A549 (cell line): Measurements from ENCODE around the gene CD22. TPM values are rescaled to one million over a fixed set of nuclear protein-coding genes. Genes with fewer than 3 reads are reported as not detected.

Source experiments
- ATAC-seq, 2 experiments: fragments of 200-7000 bp in 1 of 2; fragments of >200 bp in 1 of 2; cut with Nextera tagmentation in 1 of 2; cut with Tn5 transposase in 1 of 2; 3 replicates each; pipeline versions ENCODE4 v1.8.0 to v1.9.1; 2018 to 2020; ENCODE audit warnings: mild to moderate bottlenecking in 1 of 2, moderate library complexity in 1 of 2
- CTCF ChIA-PET: fragments of 300-600 bp; sonication (Branson Sonifier 250); formaldehyde crosslinking; extraction: SDS; loops from one replicate; lab custom pipeline; 2021; ENCODE audit warnings: antibody characterized with exemption, inconsistent platforms; lab: Yijun Ruan, JAX
- POLR2A ChIA-PET: fragments of 350-600 bp; formaldehyde crosslinking; extraction: SDS; loops from one replicate; lab custom pipeline; 2021; ENCODE audit warnings: antibody characterized with exemption, inconsistent platforms; lab: Yijun Ruan, JAX
- DNase-seq, 2 experiments: peaks; one replicate each; pipeline versions ENCODE4 v3.0.0 to v3.0.0-alpha.2; 2011 to 2016; ENCODE audit warnings: low read depth in 1 of 2, low spot score in 1 of 2
- FAIRE-seq: peaks from 2 replicates; lab custom pipeline; 2011; peaks lifted over from hg19 to GRCh38; lab: Jason Lieb, UNC
- H3K27ac ChIP-seq, 2 experiments: fragments of >200 bp; sonication (Bioruptor Twin); formaldehyde crosslinking; 3 replicates each; pipeline ENCODE4 v1.5.1; 2016 to 2017
- H3K4me1 ChIP-seq: fragments of >200 bp; sonication (Bioruptor Twin); formaldehyde crosslinking; 3 replicates; pipeline ENCODE4 v1.6.1; 2016
- H3K4me2 ChIP-seq: fragments of >200 bp; sonication (Bioruptor Twin); formaldehyde crosslinking; 3 replicates; pipeline ENCODE4 v1.6.1; 2016
- H3K4me3 ChIP-seq: fragments of >200 bp; sonication (Bioruptor Twin); formaldehyde crosslinking; 3 replicates; pipeline ENCODE4 v1.5.1; 2016
- H3K9me3 ChIP-seq: fragments of >200 bp; sonication (Bioruptor Twin); formaldehyde crosslinking; 3 replicates; pipeline ENCODE4 v1.6.1; 2016
- BHLHE40 ChIP-seq: IDR thresholded peaks from 2 replicates; pipeline ENCODE4 v1.6.1; 2012; ENCODE audit warnings: low read depth, low read length, inconsistent platforms
- CBX2 ChIP-seq: fragments of 200-600 bp; sonication (generic); IDR thresholded peaks from 2 replicates; pipeline ENCODE4 v1.6.1; 2016; ENCODE audit warnings: low read depth, mild to moderate bottlenecking, borderline replicate concordance
- CHD2 ChIP-seq: fragments of 150-350 bp; IDR thresholded peaks from 2 replicates; pipeline ENCODE4 v1.6.1; 2014; ENCODE audit warnings: low read length; ENCODE audit not compliant: partially characterized antibody
- E2F6 ChIP-seq: IDR thresholded peaks from 2 replicates; pipeline ENCODE4 v1.6.1; 2012; ENCODE audit warnings: low read depth, borderline replicate concordance
- EHF ChIP-seq: fragments of 250-450 bp; sonication (Bioruptor Pico); IDR thresholded peaks from 2 replicates; pipeline ENCODE4 v1.5.0; 2020; ENCODE audit warnings: mild to moderate bottlenecking
- EP300 ChIP-seq, 2 experiments: fragments of >200 bp; sonication (Bioruptor Twin); formaldehyde crosslinking; IDR thresholded peaks; 2 replicates in 1 of 2; 3 replicates in 1 of 2; pipeline ENCODE4 v1.6.1; 2016 to 2017
- FOXS1 ChIP-seq: fragments of 250-450 bp; sonication (Bioruptor Pico); IDR thresholded peaks from 2 replicates; pipeline ENCODE4 v1.5.0; 2020; ENCODE audit warnings: mild to moderate bottlenecking, moderate library complexity
- HES2 ChIP-seq: fragments of >200 bp; sonication (Bioruptor Twin); formaldehyde crosslinking; IDR thresholded peaks from 2 replicates; pipeline ENCODE4 v1.6.1; 2016
- HEYL ChIP-seq: fragments of 250-450 bp; sonication (Bioruptor Pico); IDR thresholded peaks from 2 replicates; pipeline ENCODE4 v1.8.0; 2021; ENCODE audit warnings: mild to moderate bottlenecking, moderate library complexity
- HMGXB4 ChIP-seq: fragments of 250-450 bp; sonication (Bioruptor Pico); IDR thresholded peaks from 2 replicates; pipeline ENCODE4 v1.5.0; 2021; ENCODE audit warnings: mild to moderate bottlenecking, moderate library complexity, borderline replicate concordance
- HOXA7 ChIP-seq: fragments of 250-450 bp; sonication (Bioruptor Pico); IDR thresholded peaks from 2 replicates; pipeline ENCODE4 v1.5.0; 2020; ENCODE audit warnings: mild to moderate bottlenecking, moderate library complexity
- HOXB5 ChIP-seq: fragments of 250-450 bp; sonication (Bioruptor Pico); IDR thresholded peaks from 2 replicates; pipeline ENCODE4 v1.5.0; 2020; ENCODE audit warnings: mild to moderate bottlenecking, moderate library complexity
- JUN ChIP-seq, 2 experiments: fragments of >200 bp; sonication (Bioruptor Twin); formaldehyde crosslinking; IDR thresholded peaks; 2 replicates in 1 of 2; 3 replicates in 1 of 2; pipeline ENCODE4 v1.6.1; 2016 to 2017
- MAZ ChIP-seq: fragments of 150-350 bp; IDR thresholded peaks from 2 replicates; pipeline ENCODE4 v1.6.1; 2014; ENCODE audit warnings: antibody characterized with exemption, low read depth, low read length, borderline replicate concordance
- NFE2L2 ChIP-seq: fragments of 150-350 bp; conservative IDR thresholded peaks from 2 replicates; pipeline ENCODE4 v1.6.1; 2014; ENCODE audit warnings: low read length
- PHF8 ChIP-seq: fragments of 200-600 bp; sonication (generic); IDR thresholded peaks from 2 replicates; pipeline ENCODE4 v1.6.1; 2016; ENCODE audit warnings: low read depth, mild to moderate bottlenecking, antibody characterized with exemption, moderate library complexity, borderline replicate concordance
- POLR2AphosphoS2 ChIP-seq: conservative IDR thresholded peaks from 2 replicates; pipeline ENCODE4 v1.6.1; 2012; ENCODE audit warnings: low read length, improper control_type of control experiment, inconsistent platforms
- RAD21 ChIP-seq, 2 experiments: fragments of >200 bp in 1 of 2; sonication (Bioruptor Twin) in 1 of 2; formaldehyde crosslinking in 1 of 2; IDR thresholded peaks in 1 of 2; conservative IDR thresholded peaks in 1 of 2; 2 replicates in 1 of 2; 3 replicates in 1 of 2; pipeline ENCODE4 v1.6.1; 2012 to 2018; ENCODE audit warnings: inconsistent platforms in 1 of 2
- RCOR1 ChIP-seq: fragments of 150-350 bp; IDR thresholded peaks from 2 replicates; pipeline ENCODE4 v1.6.1; 2014; ENCODE audit warnings: antibody characterized with exemption, low read length, low read depth
- RNF2 ChIP-seq: fragments of 200-600 bp; sonication (generic); IDR thresholded peaks from 2 replicates; pipeline ENCODE4 v1.6.1; 2016; ENCODE audit warnings: low read depth, mild to moderate bottlenecking, antibody characterized with exemption, moderate library complexity, borderline replicate concordance
- USF2 ChIP-seq: fragments of 450-650 bp; IDR thresholded peaks from 2 replicates; pipeline ENCODE4 v1.6.1; 2014; ENCODE audit warnings: antibody characterized with exemption
- ZNF302 ChIP-seq: fragments of 250-450 bp; sonication (Bioruptor Pico); IDR thresholded peaks from 2 replicates; pipeline ENCODE4 v1.9.0; 2021; ENCODE audit warnings: inconsistent platforms, mild to moderate bottlenecking, moderate library complexity
- WGBS: methylation state at CpG from one replicate; pipeline ENCODE4 v1.1.6; 2017; ENCODE audit errors: missing lambda C conversion rate; 5-methylcytosine and 5-hydroxymethylcytosine counted together
- polyA plus RNA-seq, 4 experiments: library from polyadenylated mRNA; depleted of rRNA in 3 of 4; stranded (reverse); fragments of >200 nt; fragmentation: RNase III in 1 of 4; extraction: RNeasy Plus Mini Kit Qiagen cat#74134 plus additional on column Dnase treatment in 1 of 4; gene quantifications; 2 replicates in 3 of 4; 3 replicates in 1 of 4; pipeline ENCODE4 v1.2.3, GENCODE V29; 2011 to 2017
- TF ChIP-seq, protein P1 (sequence below): IDR thresholded peaks from 2 replicates; pipeline ENCODE4 v1.6.1; 2012

The CD22 gene
- polyA plus RNA-seq, 2 of the 4 experiments (the other 2 are of a cell fraction) = 0.05 to 0.14 TPM

GRCh38 chr19:35300339-35300649 lies 28.7 kb upstream of the CD22 start:
- no peak overlapping the region for H3K27ac ChIP-seq
- ATAC-seq (no peak), DNase-seq (no peak), FAIRE-seq (no peak)
- WGBS = 90% methylated on average over 10 of the region's 10 CpGs
- POLR2A ChIA-PET = no interaction called here
- 0 out of 3 replicates have a peak, but pooled peaks cover 2% of the 10 kb centered on the region for H3K9me3 ChIP-seq
- TF ChIP-seq POLR2AphosphoS2 (no peak), CBX2 (no peak), NFE2L2 (no peak), USF2 (no peak), ZNF302 (CRISPR knock-in tag) (no peak), EP300 (IDR thresholded peaks at IDR 0.05) (no peak), FOXS1 (no peak), JUN (IDR thresholded peaks at IDR 0.05) (no peak), HOXB5 (no peak), RCOR1 (no peak), HES2 (no peak), HEYL (CRISPR knock-in tag) (no peak), BHLHE40 (no peak), EHF (CRISPR knock-in tag) (no peak), CHD2 (no peak), MAZ (no peak), RAD21 (conservative IDR thresholded peaks at IDR 0.05 in 1 of 2, IDR thresholded peaks at IDR 0.05 in 1 of 2) (no peak), HMGXB4 (CRISPR knock-in tag) (no peak)
- TF ChIP-seq, protein P1, sequence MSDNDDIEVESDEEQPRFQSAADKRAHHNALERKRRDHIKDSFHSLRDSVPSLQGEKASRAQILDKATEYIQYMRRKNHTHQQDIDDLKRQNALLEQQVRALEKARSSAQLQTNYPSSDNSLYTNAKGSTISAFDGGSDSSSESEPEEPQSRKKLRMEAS = no peak
- CTCF ChIA-PET = interaction anchor here (1.5 to 1.8 kb wide), 2 partner anchors 13 to 53 kb away, joined by 5 read pairs; no protein-coding TSS in a partner anchor
- H3K4me1 ChIP-seq = no peaks in the 10 kb centered on the region
- H3K4me2 ChIP-seq = no peak overlapping the region
- H3K4me3 ChIP-seq = no peak overlapping the region

DNA sequence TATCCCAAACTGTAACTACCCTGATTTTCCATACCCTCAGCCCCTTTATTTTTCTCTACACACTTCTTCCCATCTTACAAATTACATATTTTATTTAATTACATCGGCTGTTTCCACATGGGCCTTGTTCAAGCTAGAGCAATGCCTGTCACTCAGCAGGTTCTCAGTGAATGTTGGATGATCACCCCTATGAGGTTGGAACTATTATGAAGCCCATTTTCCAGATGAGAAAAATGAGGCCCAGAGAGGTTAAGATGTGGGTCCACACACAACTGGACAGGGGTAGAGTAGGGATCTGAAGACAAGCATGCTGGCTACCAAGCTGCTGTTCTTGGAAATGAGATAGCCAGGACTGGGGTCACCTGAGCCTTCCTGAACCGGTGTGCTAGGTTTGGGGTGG lies 27.0 kb upstream of the CD22 start:
- DNase-seq = no peak
- whole genome bisulfite sequencing = 49% methylated on average over 2 of the region's 2 CpGs
- ChIA-PET CTCF (interaction anchor here (0.6 to 1.8 kb wide), 5 partner anchors 15 to 54 kb away, joined by 3 to 5 read pairs (median 4); no protein-coding TSS in a partner anchor), POLR2A (interaction anchor here (0.6 kb wide), 1 partner anchor 344 kb away, joined by 6 read pairs; no protein-coding TSS in a partner anchor)
- H3K9me3 ChIP-seq = 0 out of 3 replicates have a peak, but pooled peaks cover 2% of the 10 kb centered on the region
- H3K4me2 ChIP-seq = no peak overlapping the region
- no peak for FAIRE-seq
- H3K4me1 ChIP-seq = 0 out of 3 replicates have a peak, but pooled peaks cover 2% of the 10 kb centered on the region
- no peak for ATAC-seq
- no peak overlapping the region for H3K27ac ChIP-seq
- TF ChIP-seq EP300 (IDR thresholded peaks at IDR 0.05) = no peak
- no peak for TF ChIP-seq PHF8
- no peak for TF ChIP-seq E2F6
- TF ChIP-seq RNF2 = no peak
- TF ChIP-seq HOXA7 (CRISPR knock-in tag) = no peak
- no peak for TF ChIP-seq MAZ
- TF ChIP-seq JUN (IDR thresholded peaks at IDR 0.05) = no peak
- no peak overlapping the region for H3K4me3 ChIP-seq
